PC-9 (cell line): ENCODE measurements around the gene RRAS. TPM values are rescaled to one million over a fixed set of nuclear protein-coding genes. Genes with fewer than 3 reads are reported as not detected.

Experiments
- BruUV-seq: library from RNA; stranded (reverse); fragments of 400-500 nt; replicated peaks from 2 replicates; lab custom pipeline; 2021; lab: Mats Ljungman, UMichigan
- CTCF ChIA-PET: fragments of 300-600 bp; sonication (Branson Sonifier 250); formaldehyde crosslinking; loops from one replicate; lab custom pipeline; 2022; ENCODE audit warnings: antibody characterized with exemption; lab: Charles Lee
- POLR2A ChIA-PET: fragments of 300-600 bp; sonication (Branson Sonifier 250); formaldehyde crosslinking; loops from one replicate; lab custom pipeline; 2022; ENCODE audit warnings: antibody characterized with exemption; ENCODE audit not compliant: unreplicated experiment; lab: Charles Lee
- DNase-seq, 2 experiments: peaks; one replicate each; pipeline versions ENCODE4 v3.0.0 to v3.0.0-alpha.2; 2015 to 2022; ENCODE audit warnings: mixed read lengths in 1 of 2
- H2AFZ ChIP-seq: fragments of 200-600 bp; sonication (generic); 2 replicates; pipeline ENCODE4 v1.8.1; 2017; ENCODE audit warnings: antibody characterized with exemption
- H3F3A ChIP-seq: fragments of 200-600 bp; sonication (generic); 2 replicates; pipeline ENCODE4 v1.8.1; 2017; ENCODE audit warnings: antibody characterized with exemption, mild to moderate bottlenecking, low read depth; ENCODE audit not compliant: insufficient read depth
- H3K27ac ChIP-seq: fragments of 200-600 bp; sonication (generic); 2 replicates; pipeline ENCODE4 v1.6.1; 2016; ENCODE audit warnings: mixed run types
- H3K27me3 ChIP-seq: fragments of 200-600 bp; sonication (generic); 2 replicates; pipeline ENCODE4 v1.6.1; 2016; ENCODE audit warnings: low read depth, mixed run types; ENCODE audit not compliant: insufficient read depth
- H3K36me3 ChIP-seq: fragments of 200-600 bp; sonication (generic); 2 replicates; pipeline ENCODE4 v1.6.1; 2016; ENCODE audit warnings: low read depth, mixed run types
- H3K4me1 ChIP-seq: fragments of 200-600 bp; sonication (generic); replicated peaks from 2 replicates; pipeline ENCODE4 v1.6.1; 2016; ENCODE audit warnings: mixed run types; ENCODE audit not compliant: insufficient read depth
- H3K4me2 ChIP-seq: fragments of 200-600 bp; sonication (generic); 2 replicates; pipeline ENCODE4 v1.6.1; 2017; ENCODE audit warnings: mixed run types
- H3K4me3 ChIP-seq: fragments of 200-600 bp; sonication (generic); 2 replicates; pipeline ENCODE4 v1.6.1; 2016; ENCODE audit warnings: mixed run types
- H3K79me2 ChIP-seq: fragments of 200-600 bp; sonication (generic); 2 replicates; pipeline ENCODE4 v1.6.1; 2017; ENCODE audit warnings: low read depth, mixed run types
- H3K9me2 ChIP-seq: fragments of 200-600 bp; sonication (generic); 2 replicates; pipeline ENCODE4 v1.8.1; 2017; ENCODE audit warnings: mild to moderate bottlenecking; ENCODE audit not compliant: insufficient read depth
- H3K9me3 ChIP-seq: fragments of 200-600 bp; sonication (generic); 2 replicates; pipeline ENCODE4 v1.8.1; 2016; ENCODE audit warnings: low read depth; ENCODE audit not compliant: insufficient read depth
- H4K20me1 ChIP-seq: fragments of 200-600 bp; sonication (generic); 2 replicates; pipeline ENCODE4 v1.8.1; 2017; ENCODE audit not compliant: insufficient read depth
- EZH2 ChIP-seq: fragments of 200-600 bp; sonication (generic); IDR thresholded peaks from 2 replicates; pipeline ENCODE4 v1.8.0; 2017; ENCODE audit warnings: antibody characterized with exemption, low read depth
- intact Hi-C: fragments of 100-400 bp; cut with micrococcal nuclease; formaldehyde crosslinking; loops from one replicate; pipeline ENCODE4 v1.10.0; 2022; ENCODE audit not compliant: unreplicated experiment
- total RNA-seq: library from RNA; stranded (reverse); gene quantifications from 2 replicates; pipeline ENCODE4 v1.2.3, GENCODE V29; 2021
- TF ChIP-seq, protein P1 (sequence below): fragments of 200-600 bp; sonication (generic); conservative IDR thresholded peaks from 2 replicates; pipeline ENCODE4 v1.6.1; 2017; ENCODE audit warnings: mixed run types, antibody characterized with exemption, mild to moderate bottlenecking, moderate library complexity

The RRAS gene
- total RNA-seq, 1 experiment from 2014 or later: 36.6 TPM

DNA sequence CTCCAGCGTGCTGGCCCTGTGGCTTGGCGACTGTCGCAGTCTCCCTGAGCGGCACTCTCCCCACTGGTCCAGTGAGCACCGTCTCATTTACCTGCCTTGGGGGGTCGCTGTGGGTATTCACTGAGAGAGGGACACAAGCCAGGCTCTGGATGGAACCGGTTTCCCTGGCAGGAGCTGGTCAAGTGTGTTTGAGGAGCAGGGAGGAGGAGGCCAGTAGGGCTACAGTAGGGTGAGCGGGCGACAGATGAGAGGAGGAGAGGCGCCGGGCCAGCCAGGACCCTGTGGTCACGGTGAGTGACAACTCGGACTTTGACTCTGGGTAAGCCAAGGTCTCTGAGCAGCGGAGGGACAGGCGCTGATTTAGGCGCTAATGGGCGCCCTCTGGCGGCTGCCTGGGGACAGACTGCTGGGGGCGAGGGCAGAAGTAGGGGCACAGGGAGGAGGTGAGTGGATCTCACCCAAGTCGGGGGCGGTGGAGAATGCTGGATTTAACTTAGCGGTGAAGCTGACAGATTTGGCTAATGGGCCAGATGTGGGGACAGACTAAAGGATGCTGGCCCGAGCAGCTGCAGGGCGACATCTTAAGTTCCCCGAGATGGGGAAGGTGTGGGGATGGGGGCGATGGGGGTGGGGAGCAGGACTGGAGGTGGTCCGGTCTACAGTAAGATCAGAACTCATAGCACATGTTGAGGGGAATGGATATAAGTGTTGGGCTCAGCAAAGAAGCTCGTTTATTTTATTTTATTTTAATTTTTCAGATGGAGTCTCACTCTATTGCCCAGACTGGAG, 32.4 kb upstream of the RRAS start:
- DNase-seq: peak in 1 of 2 experiments; percentile 63
- H3K36me3 ChIP-seq: no peaks in the 10 kb centered on the region
- no TSS peak for BruUV-seq
- no peaks in the 10 kb centered on the region for H3K9me2 ChIP-seq
- CTCF ChIA-PET: interaction anchor here (0.7 kb wide), 1 partner anchor 26 kb away, joined by 8 read pairs; no protein-coding TSS in a partner anchor
- no peak overlapping the region for H3K27ac ChIP-seq
- peaks cover 4% of the 10 kb centered on the region for H3K79me2 ChIP-seq
- H2AFZ ChIP-seq: no peak overlapping the region
- H3K4me3 ChIP-seq: no peak overlapping the region
- intact Hi-C loops: loop anchor here (2.0 kb wide), 1 partner anchor 170 kb away; no protein-coding TSS in a partner anchor
- H4K20me1 ChIP-seq: no peaks in the 10 kb centered on the region
- H3K4me2 ChIP-seq: no peak overlapping the region
- 0 out of 2 replicates have a peak, but pooled peaks cover under 1% of the 10 kb centered on the region for H3K4me1 ChIP-seq
- TF ChIP-seq EZH2: no peak
- TF ChIP-seq, protein P1, sequence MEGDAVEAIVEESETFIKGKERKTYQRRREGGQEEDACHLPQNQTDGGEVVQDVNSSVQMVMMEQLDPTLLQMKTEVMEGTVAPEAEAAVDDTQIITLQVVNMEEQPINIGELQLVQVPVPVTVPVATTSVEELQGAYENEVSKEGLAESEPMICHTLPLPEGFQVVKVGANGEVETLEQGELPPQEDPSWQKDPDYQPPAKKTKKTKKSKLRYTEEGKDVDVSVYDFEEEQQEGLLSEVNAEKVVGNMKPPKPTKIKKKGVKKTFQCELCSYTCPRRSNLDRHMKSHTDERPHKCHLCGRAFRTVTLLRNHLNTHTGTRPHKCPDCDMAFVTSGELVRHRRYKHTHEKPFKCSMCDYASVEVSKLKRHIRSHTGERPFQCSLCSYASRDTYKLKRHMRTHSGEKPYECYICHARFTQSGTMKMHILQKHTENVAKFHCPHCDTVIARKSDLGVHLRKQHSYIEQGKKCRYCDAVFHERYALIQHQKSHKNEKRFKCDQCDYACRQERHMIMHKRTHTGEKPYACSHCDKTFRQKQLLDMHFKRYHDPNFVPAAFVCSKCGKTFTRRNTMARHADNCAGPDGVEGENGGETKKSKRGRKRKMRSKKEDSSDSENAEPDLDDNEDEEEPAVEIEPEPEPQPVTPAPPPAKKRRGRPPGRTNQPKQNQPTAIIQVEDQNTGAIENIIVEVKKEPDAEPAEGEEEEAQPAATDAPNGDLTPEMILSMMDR: peak; percentile 90
- H3K9me3 ChIP-seq: no peaks in the 10 kb centered on the region
- H3F3A ChIP-seq: peaks cover 31% of the 10 kb centered on the region
- H3K27me3 ChIP-seq: no peaks in the 10 kb centered on the region
- POLR2A ChIA-PET: interaction anchor here (0.7 kb wide), 1 partner anchor 180 kb away, joined by 4 read pairs; no protein-coding TSS in a partner anchor

DNA sequence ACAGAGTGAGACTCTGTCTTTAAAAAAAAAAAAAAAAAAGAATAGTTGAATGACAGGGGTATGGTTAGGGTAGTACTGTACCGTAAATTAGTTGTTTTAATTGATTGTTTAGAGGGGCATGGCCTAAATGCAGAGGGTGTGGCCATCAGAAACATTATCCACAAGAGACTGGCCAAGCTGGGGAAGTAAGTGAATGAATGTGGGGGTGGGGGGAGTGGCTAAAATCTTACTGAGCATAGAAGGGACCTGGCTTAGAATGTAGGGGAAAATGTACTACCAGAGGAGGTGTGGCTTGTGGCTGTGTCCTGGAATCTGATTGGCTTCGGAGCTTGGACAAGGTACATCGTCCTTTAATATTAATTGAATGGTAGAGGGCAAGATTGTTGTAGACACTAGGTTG, 29.6 kb upstream of the RRAS start:
- Histone ChIP-seq H3K27ac (no peak overlapping the region), H3K4me3 (no peak overlapping the region), H3K4me1 (peaks cover 9% of the 10 kb centered on the region), H3K27me3 (no peaks in the 10 kb centered on the region), H3K9me3 (no peaks in the 10 kb centered on the region), H3K4me2 (no peak overlapping the region), H3K36me3 (no peaks in the 10 kb centered on the region), H4K20me1 (no peaks in the 10 kb centered on the region), H3K79me2 (peaks cover 25% of the 10 kb centered on the region), H2AFZ (no peak overlapping the region), H3F3A (peaks cover 27% of the 10 kb centered on the region), H3K9me2 (no peaks in the 10 kb centered on the region)
- ChIA-PET CTCF (no interaction called here), POLR2A (no interaction called here)
- intact Hi-C loops: no loop called here
- no TSS peak for BruUV-seq
- no peak for DNase-seq
- TF ChIP-seq EZH2: no peak
- TF ChIP-seq, protein P1: no peak

DNA sequence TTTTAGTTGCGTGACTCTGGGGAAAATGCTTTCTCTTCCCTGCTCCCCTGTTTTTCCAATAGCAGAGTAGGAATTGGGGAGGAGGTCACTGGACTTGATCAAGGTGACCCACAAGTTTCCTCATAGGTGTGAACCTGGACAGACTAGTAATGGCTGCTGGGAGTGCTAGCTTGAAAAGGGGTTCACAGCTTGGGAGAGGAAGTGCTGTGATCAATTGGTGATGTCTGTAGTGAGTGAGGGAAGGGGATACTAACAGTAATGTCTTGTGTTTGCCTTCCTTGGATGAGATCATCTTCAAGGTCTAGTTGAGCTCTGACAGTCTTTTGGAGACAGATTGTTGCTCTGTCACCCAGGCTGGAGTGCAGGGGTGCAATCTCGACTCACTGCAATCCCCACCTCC, 27.5 kb upstream of the RRAS start:
- H3K4me3 ChIP-seq: peak overlapping the region; percentile 95; the same call in 1 of the 2 replicates
- H3K27me3 ChIP-seq: no peaks in the 10 kb centered on the region
- no peak overlapping the region for H3K27ac ChIP-seq
- no peak for DNase-seq
- peaks cover 31% of the 10 kb centered on the region for H3F3A ChIP-seq
- peaks cover 21% of the 10 kb centered on the region for H3K4me1 ChIP-seq
- no TSS peak for BruUV-seq
- CTCF ChIA-PET: no interaction called here
- TF ChIP-seq EZH2: no peak
- TF ChIP-seq, protein P1: no peak
- intact Hi-C loops: no loop called here
- no peaks in the 10 kb centered on the region for H3K9me2 ChIP-seq
- POLR2A ChIA-PET: interaction anchor here (0.5 to 0.6 kb wide), 2 partner anchors 73 to 158 kb away, joined by 3 to 9 read pairs; no protein-coding TSS in a partner anchor
- H3K9me3 ChIP-seq: no peaks in the 10 kb centered on the region
- H3K36me3 ChIP-seq: peaks cover 2% of the 10 kb centered on the region; the same call in 1 of the 2 replicates
- no peak overlapping the region for H2AFZ ChIP-seq
- H4K20me1 ChIP-seq: peaks cover 11% of the 10 kb centered on the region
- H3K4me2 ChIP-seq: peak overlapping the region; percentile 99
- peaks cover 42% of the 10 kb centered on the region for H3K79me2 ChIP-seq
